Measurements from ENCODE around the gene TSPAN9.

TSPAN9 gene

GRCh38 chr12:3252450-3252891 is 175.3 kb downstream of the TSPAN9 start:
- peak in 13 of 14 donors; percentile 11 to 98 (median 58) for DNase-seq

- DNase-seq, result no peak
Measured at GRCh38 chr12:3253682-3254275, 176.6 kb downstream of the TSPAN9 start.

GRCh38 chr12:3255057-3255456 is 177.9 kb downstream of the TSPAN9 start:
- DNase-seq, result no peak

- peak in 1 of 14 donors; percentile 75 for DNase-seq
Measured at GRCh38 chr12:3256103-3256631, 179.0 kb downstream of the TSPAN9 start.

DNA sequence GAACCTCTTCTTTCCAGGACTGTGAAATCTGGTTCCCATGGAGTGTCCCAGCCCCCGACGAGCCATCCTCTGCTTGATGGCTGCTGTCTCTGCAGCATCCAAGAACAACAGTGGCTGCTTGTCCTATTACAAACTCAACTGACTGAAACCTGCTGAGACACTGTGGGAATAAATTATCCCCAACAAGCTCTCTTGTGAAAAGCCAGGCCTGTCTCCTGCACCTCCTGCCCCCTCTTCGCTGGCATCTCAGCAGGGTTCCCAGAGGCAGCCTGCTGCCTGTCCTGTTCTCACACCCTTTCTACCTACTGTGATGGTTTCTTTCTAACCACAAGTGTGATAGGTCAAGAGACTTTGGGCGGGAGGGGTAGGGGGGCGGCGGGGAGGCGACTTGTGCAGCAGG is 180.2 kb downstream of the TSPAN9 start:
- DNase-seq, result no peak

DNA sequence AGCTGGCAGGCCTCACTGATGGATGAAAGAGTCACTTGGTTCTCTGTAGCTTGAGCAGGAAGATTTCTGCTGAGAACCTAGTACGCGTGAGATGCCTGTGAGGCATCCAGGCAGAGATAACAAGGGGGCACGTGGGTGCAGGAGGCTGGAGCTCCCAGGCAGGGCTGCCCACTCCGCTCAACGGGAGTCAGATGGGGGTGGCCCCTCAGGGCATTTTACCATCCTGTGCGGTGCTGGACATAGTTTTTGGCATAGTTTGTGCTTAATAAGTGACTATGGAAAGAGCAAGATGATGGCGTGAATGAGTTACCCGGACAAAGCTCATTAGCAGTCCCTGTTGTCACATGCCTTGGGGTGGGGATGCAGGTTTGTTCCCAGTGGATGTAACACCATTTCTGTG is 182.8 kb downstream of the TSPAN9 start:
- no peak for DNase-seq

DNA sequence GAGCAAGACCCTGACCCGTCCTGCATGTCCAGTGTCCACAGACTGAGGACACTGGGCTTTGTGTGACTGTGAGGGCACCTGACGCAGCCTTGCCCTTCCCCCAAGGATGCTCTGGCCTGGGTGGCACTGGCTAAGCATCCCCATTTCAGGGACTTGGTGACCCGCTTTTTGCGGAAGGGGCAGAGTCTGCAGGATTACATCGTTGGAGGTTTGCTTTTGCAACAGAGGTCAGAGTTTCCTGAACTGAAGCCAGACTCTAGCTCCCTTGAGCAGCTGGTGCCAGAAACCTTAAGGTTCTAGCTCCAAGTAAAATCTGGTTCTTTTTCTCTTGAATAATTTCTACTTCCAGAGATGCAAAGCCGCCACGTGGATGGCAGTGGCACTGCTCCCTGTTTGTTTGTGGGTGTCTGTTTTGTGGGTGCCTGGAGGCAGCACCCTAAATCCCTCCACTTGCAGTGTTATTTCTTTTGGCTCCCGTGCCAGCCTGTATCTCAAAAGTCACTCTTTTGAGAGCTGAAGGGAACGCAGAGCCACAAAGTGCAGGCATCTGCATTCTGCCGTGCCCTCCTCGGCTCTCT is 184.7 kb downstream of the TSPAN9 start:
- DNase-seq, result no peak

DNA sequence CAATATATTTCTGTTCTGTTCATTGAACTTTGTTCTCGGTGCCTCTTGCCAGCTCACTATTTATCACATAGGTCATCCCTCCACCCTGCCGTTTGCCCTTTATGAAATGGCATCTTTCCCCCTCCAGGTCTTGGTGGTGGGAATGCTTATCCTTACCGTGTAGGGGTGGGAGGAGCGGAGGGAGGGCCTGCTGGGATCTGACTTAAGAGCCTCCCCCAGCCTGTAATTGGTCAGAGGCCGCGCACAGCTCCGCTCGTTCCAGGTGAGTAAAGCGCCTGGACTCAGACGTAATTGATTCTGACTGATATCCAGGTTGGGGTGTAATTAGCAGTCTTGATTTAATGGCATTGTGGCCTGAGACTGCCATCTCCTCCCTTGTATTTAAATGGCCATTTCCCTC is 185.3 kb downstream of the TSPAN9 start:
- no peak for DNase-seq

DNA sequence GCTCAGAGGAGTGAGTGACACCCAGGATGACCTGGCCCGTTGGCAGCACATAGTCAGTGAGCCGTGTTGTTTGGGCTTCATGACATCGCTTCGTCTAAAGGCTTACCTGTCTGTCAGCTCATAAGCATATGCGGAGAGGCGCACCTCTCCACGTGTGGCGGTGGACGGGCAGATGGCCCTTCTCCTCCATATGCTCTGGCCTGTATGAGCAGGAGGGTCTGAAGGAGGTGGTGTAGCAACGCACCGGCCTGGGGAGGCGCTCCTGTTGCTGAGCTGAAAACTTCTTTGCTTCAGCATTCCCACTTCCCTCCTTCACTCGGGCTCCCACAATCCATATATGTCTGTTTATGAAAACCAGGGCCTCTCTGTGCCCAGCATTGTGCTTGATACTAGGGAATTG is 186.1 kb downstream of the TSPAN9 start:
- DNase-seq, result peak in 1 of 14 donors; percentile 71

- peak in 1 of 14 donors; percentile 74 for DNase-seq
Measured at GRCh38 chr12:3263939-3264922, 187.1 kb downstream of the TSPAN9 start.

DNA sequence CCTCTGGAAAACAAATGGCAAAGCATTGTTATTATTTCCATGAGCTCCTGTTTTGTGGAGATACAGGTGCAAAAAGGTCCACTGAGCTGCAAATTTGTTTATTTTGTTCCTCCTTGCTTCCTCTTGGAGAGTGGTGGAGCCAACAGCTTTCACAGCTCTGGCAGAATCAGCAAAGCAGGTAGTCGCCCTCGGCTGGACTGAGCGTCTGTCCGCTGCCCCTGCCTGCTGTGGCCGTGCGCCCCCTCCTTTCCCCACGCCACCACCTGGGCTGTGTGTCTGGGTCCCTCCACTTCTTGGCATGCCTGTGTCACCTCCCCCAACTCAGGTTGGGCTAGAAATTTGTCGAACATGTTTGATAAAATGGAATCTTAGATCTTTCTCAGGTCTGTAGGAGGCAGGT is 188.2 kb downstream of the TSPAN9 start:
- DNase-seq, result no peak

DNA sequence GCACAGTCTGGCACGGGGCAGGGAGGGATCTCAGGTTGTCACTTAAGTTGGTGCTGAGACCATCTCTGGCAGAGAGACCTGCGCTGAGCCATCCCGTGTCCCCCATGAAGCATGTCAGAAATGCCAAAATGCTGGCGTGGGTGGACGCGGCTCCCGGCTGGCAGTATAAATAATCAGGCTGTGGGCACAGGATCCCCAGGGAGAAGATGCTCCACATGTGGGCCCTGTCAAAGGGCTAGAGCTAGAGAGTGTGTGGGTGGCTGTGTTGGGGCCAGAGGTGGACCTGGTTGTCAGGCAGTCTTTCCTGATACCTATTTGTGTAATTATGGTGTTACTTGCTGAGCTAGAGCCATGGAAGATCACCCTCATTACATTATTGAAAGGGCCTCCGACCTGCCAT is 189.5 kb downstream of the TSPAN9 start:
- DNase-seq, result no peak

DNA sequence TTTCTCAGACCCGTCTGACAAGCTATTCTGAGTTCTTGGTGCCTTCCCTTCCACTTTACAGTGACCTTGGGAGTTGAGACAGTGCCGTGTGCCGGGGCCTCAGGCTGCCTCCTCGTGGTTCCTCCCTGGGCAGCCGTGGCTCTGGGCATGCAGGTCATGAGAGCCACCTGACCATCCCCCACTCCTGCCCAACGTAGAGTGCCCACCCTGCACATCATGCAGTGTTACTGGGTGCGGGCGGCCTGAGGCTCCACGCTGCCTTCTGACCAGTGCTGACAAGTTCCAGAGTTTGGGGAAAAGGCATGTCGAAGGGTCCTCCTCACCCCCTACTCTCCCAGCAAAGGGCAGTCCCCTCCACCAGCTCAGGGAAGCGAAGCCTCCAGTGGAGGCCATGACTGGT is 190.5 kb downstream of the TSPAN9 start:
- DNase-seq, result no peak

DNA sequence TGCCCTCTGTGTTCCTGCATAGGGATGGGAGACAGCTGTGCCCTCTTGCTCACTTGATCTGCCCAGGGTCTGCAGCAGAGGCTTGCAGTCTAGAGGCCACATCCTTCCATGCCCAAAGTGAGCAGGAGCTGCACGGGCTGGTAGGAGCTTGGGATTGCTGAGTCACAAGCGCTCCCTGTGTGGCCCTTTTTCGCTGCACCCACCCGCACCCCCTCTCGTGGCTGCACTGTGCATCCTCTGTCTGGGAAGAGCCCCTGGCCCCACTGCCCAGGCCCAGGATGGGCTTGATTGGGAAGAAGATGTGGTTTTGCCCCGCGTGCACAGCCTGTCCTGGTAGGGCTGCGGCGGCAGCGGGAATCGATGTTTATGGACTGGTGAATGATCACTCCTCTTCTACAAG is 192.4 kb downstream of the TSPAN9 start:
- DNase-seq, result no peak

DNA sequence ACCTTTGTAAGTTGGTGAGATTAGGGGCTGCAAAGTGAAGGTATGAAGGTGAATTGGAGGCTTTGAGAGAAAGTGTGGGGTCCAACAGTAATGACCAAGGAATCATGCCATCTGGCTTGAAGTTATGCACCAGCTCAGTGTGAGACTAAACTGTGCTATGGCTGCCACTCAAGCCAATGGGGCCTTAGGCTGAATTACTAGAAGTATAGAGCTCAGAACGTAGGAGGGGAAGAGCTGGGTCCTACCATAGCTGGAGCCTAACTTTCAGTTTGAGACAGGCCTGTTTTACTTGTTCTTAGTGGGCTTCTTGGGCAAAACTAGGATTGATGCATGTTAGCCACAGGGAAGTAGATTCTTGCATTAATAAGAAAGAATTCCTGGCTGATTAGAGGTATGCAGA is 194.0 kb downstream of the TSPAN9 start:
- DNase-seq, result no peak

DNA sequence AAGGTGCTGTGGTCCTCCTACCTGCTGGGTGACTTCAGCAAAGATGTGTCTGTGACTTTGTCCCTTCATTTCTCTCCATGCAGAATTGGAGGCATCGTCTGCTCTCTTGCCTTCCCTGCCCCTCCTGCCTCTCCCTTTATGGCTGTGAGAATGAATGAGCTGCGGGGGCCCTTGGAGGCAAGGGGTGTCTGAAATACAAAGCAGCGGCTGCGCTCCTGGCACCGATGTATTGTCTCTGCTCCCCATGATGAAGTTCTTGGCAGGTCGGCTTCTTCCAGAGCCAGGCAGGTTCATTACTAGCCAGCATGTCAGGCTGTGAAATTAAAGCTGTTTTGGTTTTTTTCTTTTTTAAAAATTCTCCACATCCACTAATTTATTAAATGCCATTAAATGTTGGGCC is 194.5 kb downstream of the TSPAN9 start:
- DNase-seq, result peak in 1 of 14 donors; percentile 86

- no peak for DNase-seq
Measured at GRCh38 chr12:3272958-3273357, 195.8 kb downstream of the TSPAN9 start.

- no peak for DNase-seq
Measured at GRCh38 chr12:3273409-3273853, 196.3 kb downstream of the TSPAN9 start.

DNA sequence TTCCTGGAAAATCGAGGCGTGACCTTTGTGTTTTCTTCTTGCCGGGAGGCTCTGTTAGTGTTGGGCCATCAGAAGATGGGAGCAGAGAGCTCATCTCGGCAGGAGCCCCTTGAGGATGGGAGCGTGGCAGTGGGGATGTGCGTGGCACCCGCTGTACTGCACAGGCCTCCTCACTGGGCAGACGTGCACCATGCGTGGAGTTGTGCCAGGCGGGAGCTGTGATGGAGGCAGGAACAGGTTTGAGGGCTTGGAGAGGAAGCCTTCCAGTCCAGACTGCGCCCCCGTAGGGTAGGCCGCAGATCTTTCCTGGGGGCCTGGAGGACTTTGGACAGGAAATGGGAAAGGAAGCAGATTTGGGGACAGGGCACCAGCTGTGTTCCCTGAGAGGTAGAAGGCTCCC is 197.5 kb downstream of the TSPAN9 start:
- no peak for DNase-seq

DNA sequence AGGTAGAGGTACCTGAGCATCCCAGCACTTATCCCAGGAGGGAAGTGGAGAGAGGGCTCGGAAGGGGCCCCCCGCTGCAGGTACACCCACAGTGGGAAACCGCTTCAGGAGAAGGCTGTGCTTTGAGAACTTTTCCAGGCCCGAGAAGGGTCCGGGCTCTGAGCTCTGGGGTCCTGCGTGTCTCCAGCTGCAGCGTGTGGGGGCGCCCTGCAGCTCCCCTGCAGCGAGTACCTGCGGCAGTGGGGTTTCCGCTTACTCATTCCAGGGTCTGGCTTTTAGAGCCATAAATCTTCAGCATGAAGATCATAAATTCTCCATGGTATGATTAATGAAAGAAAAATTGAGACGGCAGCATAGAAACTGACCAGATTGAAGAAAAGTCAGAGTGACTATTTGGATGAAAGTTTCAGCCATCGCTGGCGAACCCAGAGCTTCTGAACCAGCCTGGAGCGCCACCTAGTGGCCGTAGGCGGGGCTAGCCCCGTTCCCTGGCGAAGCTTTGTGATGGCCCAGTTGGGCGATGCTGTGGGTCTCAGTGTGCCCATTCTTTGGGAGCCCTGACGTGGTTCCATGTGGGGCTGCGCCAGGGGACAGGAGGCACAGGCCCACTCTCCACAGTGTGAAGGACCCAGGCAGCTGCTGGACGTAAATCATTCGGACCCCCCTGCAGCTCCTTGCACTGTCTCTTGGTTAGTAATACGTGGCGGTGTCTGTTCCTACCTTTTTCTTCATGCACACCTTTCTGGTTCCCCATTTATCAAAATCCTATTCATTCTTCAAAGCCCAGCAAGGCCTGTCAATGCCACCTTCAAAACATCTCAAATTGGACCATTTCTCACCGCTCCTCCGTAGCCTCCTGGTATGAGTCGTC is 198.2 kb downstream of the TSPAN9 start:
- DNase-seq, result peak in 12 of 14 donors; percentile 8 to 72 (median 28)

- peak in 1 of 14 donors; percentile 72 for DNase-seq
Measured at GRCh38 chr12:3276226-3276625, 199.0 kb downstream of the TSPAN9 start.

Measured in C1 segment of cervical spinal cord (tissue), 14 donors.